Panc1 (cell line): ENCODE results near the gene CYSTM1. TPM values are rescaled to one million over a fixed set of nuclear protein-coding genes. Genes with fewer than 3 reads are reported as not detected.

Experiments used
- ATAC-seq: fragments of 200-7000 bp; cut with Tn5 transposase; 2 replicates; pipeline ENCODE4 v1.9.1; 2020; ENCODE audit warnings: mild to moderate bottlenecking, moderate library complexity
- BruUV-seq: library from RNA; stranded (reverse); fragments of 400-500 nt; replicated peaks from 2 replicates; lab custom pipeline; 2021; lab: Mats Ljungman, UMichigan
- CTCF ChIA-PET: fragments of 300-600 bp; sonication (Branson Sonifier 250); formaldehyde crosslinking; loops from one replicate; lab custom pipeline; 2022; ENCODE audit warnings: antibody characterized with exemption; lab: Charles Lee
- POLR2A ChIA-PET: fragments of 300-600 bp; sonication (Branson Sonifier 250); formaldehyde crosslinking; loops from one replicate; lab custom pipeline; 2022; ENCODE audit warnings: antibody characterized with exemption; lab: Charles Lee
- DNase-seq: peaks from one replicate; pipeline ENCODE4 v3.0.0-alpha.2; 2010; ENCODE audit warnings: low read depth, low spot score
- H3K27ac ChIP-seq: 2 replicates; pipeline ENCODE4 v1.5.1; 2011; ENCODE audit warnings: mild to moderate bottlenecking, low read length, inconsistent platforms
- H3K27me3 ChIP-seq: fragments of 200-500 bp; sonication (Bioruptor generic); 2 replicates; pipeline ENCODE4 v1.6.0; 2014; ENCODE audit warnings: low read length, inconsistent platforms; ENCODE audit not compliant: control insufficient read depth, insufficient read depth
- H3K36me3 ChIP-seq: fragments of 200-500 bp; sonication (Bioruptor generic); 2 replicates; pipeline ENCODE4 v1.5.1; 2014; ENCODE audit warnings: inconsistent platforms, mild to moderate bottlenecking, low read length, moderate library complexity; ENCODE audit not compliant: control insufficient read depth, insufficient read depth
- H3K4me1 ChIP-seq: 2 replicates; pipeline ENCODE4 v1.5.1; 2011; ENCODE audit warnings: inconsistent platforms, mild to moderate bottlenecking, low read length, moderate library complexity; ENCODE audit not compliant: control insufficient read depth, insufficient read depth
- H3K4me3 ChIP-seq, 2 experiments: 2 replicates each; pipeline ENCODE4 v1.5.1; 2011 to 2012; ENCODE audit warnings: low read depth in 2 of 2, low read length in 2 of 2, mild to moderate bottlenecking in 2 of 2, inconsistent platforms in 1 of 2, moderate library complexity in 1 of 2
- H3K9me3 ChIP-seq: fragments of 200-500 bp; sonication (Bioruptor generic); 2 replicates; pipeline ENCODE4 v1.5.1; 2014; ENCODE audit warnings: low read depth, mild to moderate bottlenecking, inconsistent platforms, low read length, moderate library complexity; ENCODE audit not compliant: control insufficient read depth, insufficient read depth
- POLR2AphosphoS5 ChIP-seq: IDR thresholded peaks from 2 replicates; pipeline ENCODE4 v1.6.1; 2012; ENCODE audit warnings: mild to moderate bottlenecking, low read depth, low read length, moderate library complexity
- REST ChIP-seq, 2 experiments: IDR thresholded peaks; 2 replicates each; pipeline ENCODE4 v1.6.1; 2011 to 2012; ENCODE audit warnings: low read depth in 2 of 2, control low read depth in 1 of 2, low read length in 1 of 2, mild to moderate bottlenecking in 1 of 2, moderate library complexity in 1 of 2; ENCODE audit not compliant: insufficient read depth in 1 of 2
- SIN3A ChIP-seq: IDR thresholded peaks from 2 replicates; pipeline ENCODE4 v1.6.1; 2012; ENCODE audit warnings: low read depth, mild to moderate bottlenecking, low read length, moderate library complexity, borderline replicate concordance; ENCODE audit not compliant: insufficient read depth
- TCF7L2 ChIP-seq: IDR thresholded peaks from 2 replicates; pipeline ENCODE4 v1.6.1; 2011; ENCODE audit warnings: mild to moderate bottlenecking, low read depth, low read length, inconsistent platforms
- in situ Hi-C: cut with HindIII; loops from 2 replicates; pipeline ENCODE4 v1.10.0; 2016; ENCODE audit warnings: low sequenced_read_pairs, low pct_unique_long_range_greater_than_20kb
- intact Hi-C: fragments of 100-400 bp; cut with micrococcal nuclease; formaldehyde crosslinking; loops from one replicate; pipeline ENCODE4 v1.10.0; 2022; ENCODE audit not compliant: unreplicated experiment
- total RNA-seq: library from RNA; stranded (reverse); gene quantifications from one replicate; pipeline ENCODE4 v1.2.1, GENCODE V29; 2021; ENCODE audit not compliant: unreplicated experiment
- TF ChIP-seq, protein P1 (sequence below): fragments of 450-650 bp; IDR thresholded peaks from 2 replicates; pipeline ENCODE4 v1.5.1; 2017; ENCODE audit warnings: mild to moderate bottlenecking

CYSTM1 gene
- total RNA-seq, 1 experiment from 2014 or later: 126 TPM

DNA sequence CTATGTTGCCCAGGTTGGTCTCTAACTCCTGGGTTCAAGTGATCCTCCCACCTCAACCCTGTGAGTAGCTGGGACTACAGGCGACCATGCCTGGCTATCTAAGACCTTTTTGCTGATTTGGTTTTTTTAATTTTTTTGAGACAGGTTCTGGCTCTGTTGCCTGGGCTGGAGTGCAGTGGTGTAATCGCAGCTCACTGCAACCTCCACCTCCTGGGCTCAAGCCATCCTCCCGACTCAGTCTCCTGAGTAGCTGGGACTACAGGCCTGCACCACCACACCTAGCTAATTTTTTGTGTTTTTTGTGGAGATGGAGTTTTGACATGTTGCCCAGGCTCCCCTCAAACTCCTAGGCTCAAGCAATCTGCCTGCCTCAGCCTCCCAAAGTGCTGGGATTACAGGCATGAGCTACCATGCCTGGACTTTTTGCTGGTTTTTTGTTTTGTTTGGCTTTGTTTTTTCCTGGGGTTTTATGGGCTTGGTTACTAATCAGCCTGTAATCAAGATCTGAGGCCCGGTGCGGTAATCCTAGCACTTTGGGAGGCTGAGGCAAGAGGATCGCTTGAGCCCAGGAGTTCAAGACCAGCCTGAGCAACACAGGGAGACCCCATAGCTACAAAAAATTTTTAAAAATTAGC lies 3.6 kb downstream of the CYSTM1 start:
- BruUV-seq: no TSS peak
- Histone ChIP-seq H3K4me1 (peaks cover 56% of the 10 kb centered on the region), H3K27ac (0 out of 2 replicates have a peak overlapping the region, but pooled peaks have one; percentile 10), H3K36me3 (no peaks in the 10 kb centered on the region), H3K4me3 (no peak overlapping the region), H3K27me3 (no peaks in the 10 kb centered on the region), H3K9me3 (no peaks in the 10 kb centered on the region)
- in situ Hi-C loops (no loop called here), intact Hi-C loops (no loop called here)
- CTCF ChIA-PET: no interaction called here
- no peak for DNase-seq
- TF ChIP-seq, protein P1, sequence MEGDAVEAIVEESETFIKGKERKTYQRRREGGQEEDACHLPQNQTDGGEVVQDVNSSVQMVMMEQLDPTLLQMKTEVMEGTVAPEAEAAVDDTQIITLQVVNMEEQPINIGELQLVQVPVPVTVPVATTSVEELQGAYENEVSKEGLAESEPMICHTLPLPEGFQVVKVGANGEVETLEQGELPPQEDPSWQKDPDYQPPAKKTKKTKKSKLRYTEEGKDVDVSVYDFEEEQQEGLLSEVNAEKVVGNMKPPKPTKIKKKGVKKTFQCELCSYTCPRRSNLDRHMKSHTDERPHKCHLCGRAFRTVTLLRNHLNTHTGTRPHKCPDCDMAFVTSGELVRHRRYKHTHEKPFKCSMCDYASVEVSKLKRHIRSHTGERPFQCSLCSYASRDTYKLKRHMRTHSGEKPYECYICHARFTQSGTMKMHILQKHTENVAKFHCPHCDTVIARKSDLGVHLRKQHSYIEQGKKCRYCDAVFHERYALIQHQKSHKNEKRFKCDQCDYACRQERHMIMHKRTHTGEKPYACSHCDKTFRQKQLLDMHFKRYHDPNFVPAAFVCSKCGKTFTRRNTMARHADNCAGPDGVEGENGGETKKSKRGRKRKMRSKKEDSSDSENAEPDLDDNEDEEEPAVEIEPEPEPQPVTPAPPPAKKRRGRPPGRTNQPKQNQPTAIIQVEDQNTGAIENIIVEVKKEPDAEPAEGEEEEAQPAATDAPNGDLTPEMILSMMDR: no peak
- no peak for TF ChIP-seq POLR2AphosphoS5
- no peak for ATAC-seq
- POLR2A ChIA-PET: interaction anchor here (0.6 to 1.8 kb wide), 5 partner anchors 8 to 512 kb away, joined by 5 to 13 read pairs (median 6); no protein-coding TSS in a partner anchor

- DNase-seq (no peak), ATAC-seq (no peak)
- H3K27me3 ChIP-seq: no peaks in the 10 kb centered on the region
- intact Hi-C loops: no loop called here
- peak overlapping the region; percentile 53 for H3K27ac ChIP-seq
- CTCF ChIA-PET: interaction anchor here (0.6 kb wide), 1 partner anchor 137 kb away, joined by 3 read pairs; no protein-coding TSS in a partner anchor
- BruUV-seq: no TSS peak
- no peaks in the 10 kb centered on the region for H3K9me3 ChIP-seq
- in situ Hi-C loops: no loop called here
- no peaks in the 10 kb centered on the region for H3K36me3 ChIP-seq
- POLR2A ChIA-PET: interaction anchor here (0.8 kb wide), 1 partner anchor 10 kb away, joined by 3 read pairs; no protein-coding TSS in a partner anchor
- H3K4me1 ChIP-seq: peaks cover 50% of the 10 kb centered on the region
- no peak for TF ChIP-seq TCF7L2
- TF ChIP-seq SIN3A: no peak
- no peak for TF ChIP-seq REST (IDR thresholded peaks at IDR 0.05; ENCODE audit: insufficient read depth in 1 of 2, low read depth in 2 of 2, low read length in 1 of 2)
- TF ChIP-seq, protein P1: no peak
- TF ChIP-seq POLR2AphosphoS5: no peak
- H3K4me3 ChIP-seq: no peak overlapping the region
Measured at GRCh38 chr5:140181002-140181483, 6.1 kb downstream of the CYSTM1 start.
